C4-2B (cell line): ENCODE results near the gene CD274.

Experiments
- H3K27ac ChIP-seq: fragments of 450-650 bp; 2 replicates; pipeline ENCODE4 v1.5.1; 2017
- CTCF ChIP-seq: fragments of 450-650 bp; conservative IDR thresholded peaks from 2 replicates; pipeline ENCODE4 v1.5.1; 2017; ENCODE audit warnings: mild to moderate bottlenecking
- ZFX ChIP-seq: fragments of 450-650 bp; IDR thresholded peaks from 2 replicates; pipeline ENCODE4 v1.6.1; 2017

The CD274 gene

DNA sequence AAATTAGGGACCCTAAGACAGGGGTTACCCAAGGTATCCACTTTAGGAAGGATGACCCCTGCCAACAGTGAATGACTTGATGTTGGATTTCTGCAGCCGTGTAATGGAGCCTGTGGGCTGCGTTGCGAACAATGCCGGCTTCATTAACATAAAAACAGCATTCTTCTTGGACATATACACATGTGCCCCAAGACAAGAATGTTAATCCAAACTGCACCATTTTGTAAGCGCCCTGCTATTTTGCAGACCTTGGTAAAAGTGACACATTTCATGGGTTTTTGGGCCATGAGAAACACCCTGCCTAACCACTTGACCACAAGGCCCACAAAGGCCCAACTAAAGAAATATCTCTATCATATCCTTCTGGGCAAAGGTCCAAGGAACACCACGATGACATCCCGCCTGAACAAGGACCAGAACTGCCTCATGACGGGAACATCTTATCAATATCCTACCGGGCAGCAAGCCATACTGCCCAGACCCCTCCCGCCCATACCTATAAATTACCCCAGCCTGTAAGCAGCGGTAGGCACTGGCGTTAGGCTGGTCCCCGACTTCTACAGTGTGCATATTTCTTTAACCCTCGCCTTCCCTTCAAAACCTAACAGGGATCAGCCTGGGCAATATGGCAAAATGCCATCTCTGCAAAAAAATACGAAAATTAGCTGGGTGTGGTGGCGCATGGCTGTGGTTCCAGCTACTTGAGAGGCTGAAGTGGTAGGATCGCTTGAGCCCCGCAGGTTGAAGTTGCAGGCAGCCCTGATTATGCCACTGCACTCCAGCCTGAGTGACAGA, 50.3 kb downstream of the CD274 start:
- peak overlapping the region; percentile 24; the same call in 1 of the 2 replicates for H3K27ac ChIP-seq
- TF ChIP-seq ZFX (no peak), CTCF (no peak)

GRCh38 chr9:5502553-5502952, 52.2 kb downstream of the CD274 start:
- TF ChIP-seq ZFX: no peak
- TF ChIP-seq CTCF: no peak
- H3K27ac ChIP-seq: no peak overlapping the region

DNA sequence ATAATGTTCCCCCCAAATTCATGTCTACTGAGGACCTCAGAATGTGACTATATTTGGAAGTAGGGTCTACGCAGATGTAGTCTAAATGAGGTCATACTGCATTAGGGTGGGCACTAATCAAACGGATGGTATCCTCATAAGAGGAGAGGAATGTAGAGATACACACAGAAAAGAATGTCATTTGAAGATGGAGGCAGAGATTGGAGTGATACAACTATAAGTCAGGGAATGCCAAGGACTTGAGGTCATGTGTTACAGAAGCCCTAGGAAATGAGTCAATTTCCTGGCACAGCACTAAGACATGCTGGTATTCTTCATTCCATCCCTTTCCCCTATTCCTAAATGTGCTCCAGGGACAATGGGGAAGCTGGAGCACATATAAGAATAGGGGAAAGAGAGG, 59.2 kb downstream of the CD274 start:
- no peak overlapping the region for H3K27ac ChIP-seq
- no peak for TF ChIP-seq CTCF
- no peak for TF ChIP-seq ZFX

GRCh38 chr9:5510360-5510931, 60.1 kb downstream of the CD274 start, which contains the start of gene PDCD1LG2:
PDCD1LG2 (plus strand) TSS chr9:5510531; CDS start chr9:5522547, 12,016 bp downstream.
- no peak within 1 kb of the TSS for H3K27ac ChIP-seq
- no peak for TF ChIP-seq ZFX

DNA sequence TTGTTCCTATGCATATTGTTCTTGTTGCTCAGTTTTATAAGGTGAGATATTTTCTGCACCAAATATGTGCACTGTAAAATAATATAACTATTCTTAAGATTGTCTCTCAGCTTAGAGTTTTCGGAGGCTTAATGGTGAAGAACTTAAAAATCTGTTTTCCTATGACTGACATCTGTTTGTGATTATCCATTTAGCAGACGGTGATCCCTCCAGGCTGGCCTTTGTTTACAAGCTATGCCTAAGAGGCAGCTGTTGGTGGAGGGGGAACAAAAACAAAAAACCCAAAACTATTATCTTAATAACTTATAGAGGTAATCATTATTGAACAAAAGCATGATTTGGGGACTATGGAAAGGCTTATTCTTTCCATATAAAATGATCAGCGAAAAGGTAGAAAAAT, 60.6 kb downstream of the CD274 start:
- TF ChIP-seq ZFX: no peak
- no peak overlapping the region for H3K27ac ChIP-seq

- no peak for TF ChIP-seq CTCF
- no peak for TF ChIP-seq ZFX
- no peak overlapping the region for H3K27ac ChIP-seq
Observed at GRCh38 chr9:5511476-5511875, 61.1 kb downstream of the CD274 start.

- no peak for TF ChIP-seq ZFX
- no peak for TF ChIP-seq CTCF
- no peak overlapping the region for H3K27ac ChIP-seq
Observed at GRCh38 chr9:5511935-5512580, 61.7 kb downstream of the CD274 start.

- TF ChIP-seq ZFX (no peak), CTCF (no peak)
- H3K27ac ChIP-seq: no peak overlapping the region
Observed at GRCh38 chr9:5512658-5513452, 62.5 kb downstream of the CD274 start.
